HEK293 (cell line): Measurements from ENCODE around the gene KRTAP27-1.

ENCODE experiments used
- CTCF ChIA-PET: fragments of 350-600 bp; formaldehyde crosslinking; extraction: SDS; loops from one replicate; lab custom pipeline; 2021; ENCODE audit warnings: antibody characterized with exemption; lab: Yijun Ruan, JAX
- POLR2A ChIA-PET: fragments of 300-600 bp; formaldehyde crosslinking; extraction: SDS; loops from one replicate; lab custom pipeline; 2020; ENCODE audit warnings: antibody characterized with exemption, inconsistent platforms; lab: Yijun Ruan, JAX
- H3K27ac ChIP-seq: fragments of 200-500 bp; sonication (Bioruptor generic); 2 replicates; pipeline ENCODE4 v1.5.1; 2014; ENCODE audit warnings: low read depth, low read length, control low read depth, inconsistent platforms; ENCODE audit errors: extremely low read depth
- H3K36me3 ChIP-seq, 2 experiments: fragments of 200-500 bp in 1 of 2; sonication (Bioruptor generic) in 1 of 2; 1 replicate in 1 of 2; 2 replicates in 1 of 2; pipeline ENCODE4 v1.5.1; 2014 to 2017; ENCODE audit warnings: inconsistent platforms in 2 of 2, low read length in 2 of 2; ENCODE audit not compliant: control insufficient read depth in 2 of 2, insufficient read depth in 1 of 2
- H3K4me1 ChIP-seq: fragments of 200-500 bp; sonication (Bioruptor generic); 2 replicates; pipeline ENCODE4 v1.5.1; 2014; ENCODE audit warnings: mild to moderate bottlenecking, low read length, inconsistent platforms; ENCODE audit not compliant: control insufficient read depth, insufficient read depth
- H3K4me3 ChIP-seq: 2 replicates; pipeline ENCODE4 v1.5.1; 2011; ENCODE audit warnings: low read depth, mild to moderate bottlenecking, control low read depth, low read length, moderate library complexity
- H3K9me3 ChIP-seq: fragments of 200-500 bp; sonication (Bioruptor generic); 2 replicates; pipeline ENCODE4 v1.5.1; 2014; ENCODE audit warnings: low read depth, low read length, inconsistent platforms; ENCODE audit not compliant: control insufficient read depth, insufficient read depth
- KLF16 ChIP-seq: fragments of 450-650 bp; formaldehyde crosslinking; IDR thresholded peaks from 2 replicates; pipeline ENCODE4 v1.5.1; 2017; ENCODE audit warnings: missing biosample characterization, missing genetic modification characterization
- KLF9 ChIP-seq: fragments of 450-650 bp; formaldehyde crosslinking; IDR thresholded peaks from 2 replicates; pipeline ENCODE4 v1.5.1; 2016; ENCODE audit warnings: missing biosample characterization, missing genetic modification characterization, low read depth
- PRDM1 ChIP-seq: fragments of 450-650 bp; formaldehyde crosslinking; IDR thresholded peaks from 2 replicates; pipeline ENCODE4; 2016; ENCODE audit warnings: missing biosample characterization, missing genetic modification characterization
- WT1 ChIP-seq: fragments of 450-650 bp; formaldehyde crosslinking; IDR thresholded peaks from 2 replicates; pipeline ENCODE4 v1.5.1; 2016; ENCODE audit warnings: missing biosample characterization, missing genetic modification characterization
- ZNF23 ChIP-seq: fragments of 450-650 bp; formaldehyde crosslinking; IDR thresholded peaks from 2 replicates; pipeline ENCODE4 v1.5.1; 2016; ENCODE audit warnings: missing biosample characterization, missing genetic modification characterization, borderline replicate concordance
- ZNF311 ChIP-seq: fragments of 450-650 bp; formaldehyde crosslinking; IDR thresholded peaks from 2 replicates; pipeline ENCODE4 v1.5.1; 2017; ENCODE audit warnings: missing biosample characterization, missing genetic modification characterization, borderline replicate concordance
- ZNF366 ChIP-seq: fragments of 450-650 bp; formaldehyde crosslinking; conservative IDR thresholded peaks from 2 replicates; pipeline ENCODE4 v1.5.1; 2016; ENCODE audit warnings: missing biosample characterization, missing genetic modification characterization
- ZNF394 ChIP-seq: fragments of 450-650 bp; formaldehyde crosslinking; IDR thresholded peaks from 2 replicates; pipeline ENCODE4 v1.5.1; 2016; ENCODE audit warnings: missing biosample characterization, missing genetic modification characterization, mild to moderate bottlenecking, moderate library complexity, borderline replicate concordance
- ZNF423 ChIP-seq: fragments of 450-650 bp; formaldehyde crosslinking; IDR thresholded peaks from 2 replicates; pipeline ENCODE4 v1.5.1; 2016; ENCODE audit warnings: missing biosample characterization, missing genetic modification characterization
- ZNF426 ChIP-seq: fragments of 450-650 bp; formaldehyde crosslinking; IDR thresholded peaks from 2 replicates; pipeline ENCODE4 v1.5.1; 2017; ENCODE audit warnings: missing biosample characterization, missing genetic modification characterization, mild to moderate bottlenecking, inconsistent platforms, moderate library complexity
- ZNF555 ChIP-seq: fragments of 450-650 bp; formaldehyde crosslinking; conservative IDR thresholded peaks from 2 replicates; pipeline ENCODE4 v1.5.1; 2017; ENCODE audit warnings: missing biosample characterization, mild to moderate bottlenecking, missing genetic modification characterization, inconsistent platforms
- ZNF560 ChIP-seq: fragments of 450-650 bp; formaldehyde crosslinking; IDR thresholded peaks from 2 replicates; pipeline ENCODE4 v1.5.1; 2017; ENCODE audit warnings: missing biosample characterization, missing genetic modification characterization, borderline replicate concordance
- ZNF623 ChIP-seq: fragments of 450-650 bp; formaldehyde crosslinking; IDR thresholded peaks from 2 replicates; pipeline ENCODE4 v1.5.1; 2016; ENCODE audit warnings: missing biosample characterization, missing genetic modification characterization
- ZNF626 ChIP-seq: fragments of 450-650 bp; sonication (Bioruptor Pico); formaldehyde crosslinking; IDR thresholded peaks from 2 replicates; pipeline ENCODE4 v1.5.1; 2018; ENCODE audit warnings: missing biosample characterization, missing genetic modification characterization, inconsistent platforms
- ZNF701 ChIP-seq: fragments of 450-650 bp; formaldehyde crosslinking; IDR thresholded peaks from 2 replicates; pipeline ENCODE4 v1.5.1; 2016; ENCODE audit warnings: missing biosample characterization, missing genetic modification characterization
- ZNF792 ChIP-seq: fragments of 450-650 bp; formaldehyde crosslinking; IDR thresholded peaks from 2 replicates; pipeline ENCODE4 v1.5.1; 2016; ENCODE audit warnings: missing biosample characterization, missing genetic modification characterization
- TF ChIP-seq, protein P1 (sequence below): fragments of 450-650 bp; formaldehyde crosslinking; conservative IDR thresholded peaks from 2 replicates; pipeline ENCODE4 v1.5.1; 2016; ENCODE audit warnings: low read depth, missing biosample characterization, missing genetic modification characterization
- TF ChIP-seq, protein P2 (sequence below): fragments of 450-650 bp; formaldehyde crosslinking; conservative IDR thresholded peaks from 2 replicates; pipeline ENCODE4 v1.5.1; 2016; ENCODE audit warnings: low read depth, missing biosample characterization, missing genetic modification characterization
- TF ChIP-seq, protein P3 (sequence below): fragments of 450-650 bp; formaldehyde crosslinking; IDR thresholded peaks from 2 replicates; pipeline ENCODE4 v1.5.1; 2017; ENCODE audit warnings: missing biosample characterization, missing genetic modification characterization

KRTAP27-1 gene

DNA sequence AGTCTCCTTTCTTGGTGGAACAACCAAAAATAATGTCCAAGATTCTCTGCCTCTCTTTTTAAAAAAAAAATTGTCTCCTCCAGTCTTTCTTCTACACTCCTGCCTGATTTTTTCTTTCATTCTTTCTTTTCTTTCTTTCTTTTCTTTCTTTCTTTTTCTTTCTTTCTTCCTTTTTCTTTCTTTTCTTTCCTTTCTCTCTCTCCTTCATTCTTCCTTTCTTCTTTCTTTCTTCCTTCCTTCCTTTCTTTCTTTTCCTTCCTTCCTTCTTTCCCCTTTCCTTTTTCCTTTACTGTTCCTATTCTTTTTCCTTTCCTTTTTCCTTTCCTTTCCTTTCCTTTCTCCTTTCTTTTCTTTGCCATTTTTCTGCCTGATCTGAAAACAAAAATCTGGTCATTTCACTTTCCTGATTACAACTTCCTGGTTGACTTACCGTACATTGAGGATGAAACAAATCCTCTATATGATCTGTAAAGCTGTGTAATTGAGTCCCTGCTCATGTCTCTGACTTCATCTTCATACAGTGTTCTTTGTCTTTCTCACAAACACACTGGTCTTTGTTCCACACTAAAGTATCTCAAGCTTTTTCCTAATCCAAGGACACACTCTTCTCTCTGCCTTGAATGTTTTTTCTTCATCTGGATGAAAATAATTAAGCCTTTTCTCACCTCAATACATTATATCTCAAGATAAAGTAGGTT, 17.0 kb upstream of the KRTAP27-1 start:
- H3K36me3 ChIP-seq = no peaks in the 10 kb centered on the region
- POLR2A ChIA-PET = no interaction called here

DNA sequence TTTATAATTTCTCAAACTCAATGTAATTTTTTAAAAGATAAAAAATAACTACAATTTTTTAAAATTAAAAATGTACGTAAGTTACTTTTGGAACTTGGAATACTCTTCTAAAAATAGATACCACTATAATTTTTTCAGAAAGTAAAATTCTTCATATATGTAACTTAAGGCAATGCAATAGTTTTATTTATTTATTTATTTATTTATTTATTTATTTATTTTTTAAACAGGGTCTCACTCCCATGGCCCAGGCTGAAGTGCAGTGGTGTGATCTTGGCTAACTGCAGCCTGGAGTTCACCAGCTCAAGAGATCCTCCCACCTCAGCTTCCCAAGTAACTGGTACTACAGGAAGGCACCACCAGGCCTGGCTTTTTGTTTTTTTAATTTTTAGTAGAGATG, 14.0 kb upstream of the KRTAP27-1 start:
- ChIA-PET CTCF (interaction anchor here (1.3 to 1.5 kb wide), 3 partner anchors 11 to 57 kb away, joined by 3 read pairs; no protein-coding TSS in a partner anchor), POLR2A (no interaction called here)
- Histone ChIP-seq H3K4me3 (no peak overlapping the region), H3K27ac (no peak overlapping the region), H3K4me1 (0 out of 2 replicates have a peak, but pooled peaks cover 2% of the 10 kb centered on the region), H3K9me3 (no peaks in the 10 kb centered on the region), H3K36me3 (no peaks in the 10 kb centered on the region)
- TF ChIP-seq ZNF623 = 0 out of 2 replicates have a peak, but pooled peaks have one; percentile 26
- TF ChIP-seq WT1 = no peak
- TF ChIP-seq, protein P1, sequence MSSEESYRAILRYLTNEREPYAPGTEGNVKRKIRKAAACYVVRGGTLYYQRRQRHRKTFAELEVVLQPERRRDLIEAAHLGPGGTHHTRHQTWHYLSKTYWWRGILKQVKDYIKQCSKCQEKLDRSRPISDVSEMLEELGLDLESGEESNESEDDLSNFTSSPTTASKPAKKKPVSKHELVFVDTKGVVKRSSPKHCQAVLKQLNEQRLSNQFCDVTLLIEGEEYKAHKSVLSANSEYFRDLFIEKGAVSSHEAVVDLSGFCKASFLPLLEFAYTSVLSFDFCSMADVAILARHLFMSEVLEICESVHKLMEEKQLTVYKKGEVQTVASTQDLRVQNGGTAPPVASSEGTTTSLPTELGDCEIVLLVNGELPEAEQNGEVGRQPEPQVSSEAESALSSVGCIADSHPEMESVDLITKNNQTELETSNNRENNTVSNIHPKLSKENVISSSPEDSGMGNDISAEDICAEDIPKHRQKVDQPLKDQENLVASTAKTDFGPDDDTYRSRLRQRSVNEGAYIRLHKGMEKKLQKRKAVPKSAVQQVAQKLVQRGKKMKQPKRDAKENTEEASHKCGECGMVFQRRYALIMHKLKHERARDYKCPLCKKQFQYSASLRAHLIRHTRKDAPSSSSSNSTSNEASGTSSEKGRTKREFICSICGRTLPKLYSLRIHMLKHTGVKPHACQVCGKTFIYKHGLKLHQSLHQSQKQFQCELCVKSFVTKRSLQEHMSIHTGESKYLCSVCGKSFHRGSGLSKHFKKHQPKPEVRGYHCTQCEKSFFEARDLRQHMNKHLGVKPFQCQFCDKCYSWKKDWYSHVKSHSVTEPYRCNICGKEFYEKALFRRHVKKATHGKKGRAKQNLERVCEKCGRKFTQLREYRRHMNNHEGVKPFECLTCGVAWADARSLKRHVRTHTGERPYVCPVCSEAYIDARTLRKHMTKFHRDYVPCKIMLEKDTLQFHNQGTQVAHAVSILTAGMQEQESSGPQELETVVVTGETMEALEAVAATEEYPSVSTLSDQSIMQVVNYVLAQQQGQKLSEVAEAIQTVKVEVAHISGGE = peak; percentile 38; the same call in 1 of the 2 replicates
- peak; percentile 45 for TF ChIP-seq ZNF426
- no peak for TF ChIP-seq ZNF626 (tag by site-specific recombination)
- no peak for TF ChIP-seq ZNF366
- TF ChIP-seq ZNF555 = peak; percentile 51
- TF ChIP-seq ZNF560 (tag by site-specific recombination) = 0 out of 2 replicates have a peak, but pooled peaks have one; percentile 31
- TF ChIP-seq, protein P2, sequence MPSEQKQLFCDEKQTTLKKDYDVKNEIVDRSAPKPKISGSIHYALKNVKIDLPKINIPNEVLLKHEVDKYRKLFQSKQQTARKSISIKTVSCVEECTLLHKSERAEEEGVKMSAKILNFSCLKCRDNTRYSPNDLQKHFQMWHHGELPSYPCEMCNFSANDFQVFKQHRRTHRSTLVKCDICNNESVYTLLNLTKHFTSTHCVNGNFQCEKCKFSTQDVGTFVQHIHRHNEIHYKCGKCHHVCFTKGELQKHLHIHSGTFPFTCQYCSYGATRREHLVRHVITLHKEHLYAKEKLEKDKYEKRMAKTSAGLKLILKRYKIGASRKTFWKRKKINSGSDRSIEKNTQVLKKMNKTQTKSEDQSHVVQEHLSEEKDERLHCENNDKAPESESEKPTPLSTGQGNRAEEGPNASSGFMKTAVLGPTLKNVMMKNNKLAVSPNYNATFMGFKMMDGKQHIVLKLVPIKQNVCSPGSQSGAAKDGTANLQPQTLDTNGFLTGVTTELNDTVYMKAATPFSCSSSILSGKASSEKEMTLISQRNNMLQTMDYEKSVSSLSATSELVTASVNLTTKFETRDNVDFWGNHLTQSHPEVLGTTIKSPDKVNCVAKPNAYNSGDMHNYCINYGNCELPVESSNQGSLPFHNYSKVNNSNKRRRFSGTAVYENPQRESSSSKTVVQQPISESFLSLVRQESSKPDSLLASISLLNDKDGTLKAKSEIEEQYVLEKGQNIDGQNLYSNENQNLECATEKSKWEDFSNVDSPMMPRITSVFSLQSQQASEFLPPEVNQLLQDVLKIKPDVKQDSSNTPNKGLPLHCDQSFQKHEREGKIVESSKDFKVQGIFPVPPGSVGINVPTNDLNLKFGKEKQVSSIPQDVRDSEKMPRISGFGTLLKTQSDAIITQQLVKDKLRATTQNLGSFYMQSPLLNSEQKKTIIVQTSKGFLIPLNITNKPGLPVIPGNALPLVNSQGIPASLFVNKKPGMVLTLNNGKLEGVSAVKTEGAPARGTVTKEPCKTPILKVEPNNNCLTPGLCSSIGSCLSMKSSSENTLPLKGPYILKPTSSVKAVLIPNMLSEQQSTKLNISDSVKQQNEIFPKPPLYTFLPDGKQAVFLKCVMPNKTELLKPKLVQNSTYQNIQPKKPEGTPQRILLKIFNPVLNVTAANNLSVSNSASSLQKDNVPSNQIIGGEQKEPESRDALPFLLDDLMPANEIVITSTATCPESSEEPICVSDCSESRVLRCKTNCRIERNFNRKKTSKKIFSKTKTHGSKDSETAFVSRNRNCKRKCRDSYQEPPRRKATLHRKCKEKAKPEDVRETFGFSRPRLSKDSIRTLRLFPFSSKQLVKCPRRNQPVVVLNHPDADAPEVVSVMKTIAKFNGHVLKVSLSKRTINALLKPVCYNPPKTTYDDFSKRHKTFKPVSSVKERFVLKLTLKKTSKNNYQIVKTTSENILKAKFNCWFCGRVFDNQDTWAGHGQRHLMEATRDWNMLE = peak; percentile 63
- TF ChIP-seq ZNF701 = no peak
- peak; percentile 62; the same call in 1 of the 2 replicates for TF ChIP-seq ZNF394 (tag by site-specific recombination)

More for the DNA sequence above, 17.0 kb upstream of the KRTAP27-1 start:
- CTCF ChIA-PET = interaction anchor here (0.8 kb wide), 1 partner anchor 1542 kb away, joined by 3 read pairs; no protein-coding TSS in a partner anchor
- no peak for TF ChIP-seq ZNF423 (tag by site-specific recombination)
- no peak for TF ChIP-seq ZNF792
- peak; percentile 65 for TF ChIP-seq ZNF366
- no peak for TF ChIP-seq ZNF311 (tag by site-specific recombination)
- TF ChIP-seq ZNF560 (tag by site-specific recombination) = no peak
- TF ChIP-seq WT1 = no peak
- no peak for TF ChIP-seq KLF16
- TF ChIP-seq, protein P3, sequence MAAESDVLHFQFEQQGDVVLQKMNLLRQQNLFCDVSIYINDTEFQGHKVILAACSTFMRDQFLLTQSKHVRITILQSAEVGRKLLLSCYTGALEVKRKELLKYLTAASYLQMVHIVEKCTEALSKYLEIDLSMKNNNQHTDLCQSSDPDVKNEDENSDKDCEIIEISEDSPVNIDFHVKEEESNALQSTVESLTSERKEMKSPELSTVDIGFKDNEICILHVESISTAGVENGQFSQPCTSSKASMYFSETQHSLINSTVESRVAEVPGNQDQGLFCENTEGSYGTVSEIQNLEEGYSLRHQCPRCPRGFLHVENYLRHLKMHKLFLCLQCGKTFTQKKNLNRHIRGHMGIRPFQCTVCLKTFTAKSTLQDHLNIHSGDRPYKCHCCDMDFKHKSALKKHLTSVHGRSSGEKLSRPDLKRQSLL (tag by site-specific recombination) = no peak
- no peak for TF ChIP-seq ZNF23 (tag by site-specific recombination)
- TF ChIP-seq KLF9 (tag by site-specific recombination) = no peak
- peak; percentile 97 for TF ChIP-seq PRDM1 (tag by site-specific recombination)
- Histone ChIP-seq H3K4me3 (no peak overlapping the region), H3K9me3 (no peaks in the 10 kb centered on the region), H3K27ac (no peak overlapping the region), H3K4me1 (0 out of 2 replicates have a peak, but pooled peaks cover 2% of the 10 kb centered on the region)
